Psoas muscle (tissue), 8 donors: Measurements from ENCODE around the gene ZBTB7C. TPM values are rescaled to one million over a fixed set of nuclear protein-coding genes. Genes with fewer than 3 reads are reported as not detected.

ENCODE experiments used
- ATAC-seq, 4 donors: fragments of 200-7000 bp; cut with Tn5 transposase; one replicate each; pipeline ENCODE4 v1.9.1; 2020; ENCODE audit warnings: moderate library complexity in 3 of 4, mild to moderate bottlenecking in 2 of 4
- DNase-seq, 2 donors: peaks; one replicate each; pipeline ENCODE4 v3.0.0-alpha.2; 2020
- H3K27ac ChIP-seq: fragments of 200-600 bp; one replicate; pipeline ENCODE4 v1.8.0; 2022
- H3K27me3 ChIP-seq, 3 donors: fragments of 200-600 bp in 1 of 3; one replicate each; pipeline versions ENCODE4 v1.6.1 to v1.8.0; 2013 to 2022; ENCODE audit warnings: low read length in 2 of 3, mild to moderate bottlenecking in 2 of 3, moderate library complexity in 1 of 3; ENCODE audit not compliant: insufficient read depth in 3 of 3
- H3K36me3 ChIP-seq, 2 donors: fragments of 200-600 bp in 1 of 2; one replicate each; pipeline versions ENCODE4 v1.6.1 to v1.8.0; 2013 to 2022; ENCODE audit warnings: low read depth in 1 of 2, mild to moderate bottlenecking in 1 of 2, moderate library complexity in 1 of 2; ENCODE audit not compliant: insufficient read depth in 1 of 2
- H3K4me1 ChIP-seq: fragments of 200-600 bp; one replicate; pipeline ENCODE4 v1.8.0; 2022
- H3K4me3 ChIP-seq: fragments of 200-600 bp; one replicate; pipeline ENCODE4 v1.8.0; 2022; ENCODE audit warnings: mild to moderate bottlenecking
- H3K9me3 ChIP-seq: fragments of 200-600 bp; one replicate; pipeline ENCODE4 v1.8.0; 2022
- CTCF ChIP-seq: fragments of 200-600 bp; IDR thresholded peaks from one replicate; pipeline ENCODE4 v1.8.0; 2022; ENCODE audit warnings: antibody characterized with exemption
- WGBS, 3 donors: extraction: QIAGEN DNeasy Blood & Tissue Kit; methylation state at CpG; one replicate each; pipeline versions ENCODE4 v1.1.6 to v1.1.7; 2013; 5-methylcytosine and 5-hydroxymethylcytosine counted together
- intact Hi-C, 2 donors: fragments of 100-400 bp; cut with DNase I; formaldehyde crosslinking; loops; one replicate each; pipeline versions ENCODE4 v1.11.0 to v1.14.2; 2022
- polyA plus RNA-seq, 3 donors: library from polyadenylated mRNA; stranded (reverse); fragments of 200-250 nt; gene quantifications; one replicate each; pipeline ENCODE4 v1.2.3, GENCODE V29; 2013
- total RNA-seq, 4 donors: library from RNA; stranded (reverse); fragmentation: NEBNext Ultra II Directional in 2 of 4; extraction: Animal tissue kit (Norgen Biotek cat#: 25700) in 2 of 4; gene quantifications; one replicate each; pipeline versions ENCODE4 v1.2.1 to v1.2.4, GENCODE V29; 2021 to 2023
- donor health status: healthy with polysubstance abuse.
- donor health status: DM: no; HTN: no; CAD: no; lungs with moderate emphysema.
- donor health status: Bipolar disorder and iron deficiency.
- donor health status: healthy.
- donor health status: DM: yes; HTN: yes; CAD: no.
- donor health status: DM: no; HTN: no; CAD: no.
- donor health status: DM: no; HTN: no; CAD: no.
- donor health status: DM: yes; HTN: yes; CAD: no.

ZBTB7C gene
- total and polyA plus RNA-seq, 7 donors, result 0.34 to 2.9 (median 0.78) TPM

GRCh38 chr18:48163738-48164115 lies 245.5 kb downstream of the ZBTB7C start:
- Histone ChIP-seq H3K4me1 (peaks cover 3% of the 10 kb centered on the region), H3K36me3 (no peaks in the 10 kb centered on the region), H3K4me3 (no peak overlapping the region), H3K27me3 (no peaks in the 10 kb centered on the region), H3K27ac (no peak overlapping the region), H3K9me3 (no peaks in the 10 kb centered on the region)
- intact Hi-C loops, result no loop called here
- ATAC-seq (no peak), DNase-seq (no peak)
- 57 to 80% (median 60%) methylated on average over 3 of the region's 3 CpGs for WGBS, 3 donors
- TF ChIP-seq CTCF, result no peak

GRCh38 chr18:48162956-48163737 lies 246.0 kb downstream of the ZBTB7C start:
- H3K27ac ChIP-seq, result no peak overlapping the region
- no peak for TF ChIP-seq CTCF
- intact Hi-C loops, result no loop called here

GRCh38 chr18:48161911-48162698 lies 247.1 kb downstream of the ZBTB7C start:
- Histone ChIP-seq H3K36me3 (no peaks in the 10 kb centered on the region), H3K9me3 (no peaks in the 10 kb centered on the region), H3K27me3 (no peaks in the 10 kb centered on the region), H3K27ac (peak overlapping the region; percentile 43), H3K4me1 (peaks cover 3% of the 10 kb centered on the region), H3K4me3 (peak overlapping the region; percentile 70)
- intact Hi-C loops, result no loop called here
- ATAC-seq (peak; percentile 34 to 76 (median 65)), DNase-seq (no peak)
- WGBS, 3 donors, result 5 to 11% (median 10%) methylated on average over 16 to 38 of the region's 38 CpGs
- no peak for TF ChIP-seq CTCF

More at GRCh38 chr18:48162956-48163737, 246.0 kb downstream of the ZBTB7C start:
- Histone ChIP-seq H3K27me3 (no peaks in the 10 kb centered on the region), H3K9me3 (no peaks in the 10 kb centered on the region), H3K4me3 (no peak overlapping the region), H3K4me1 (peaks cover 3% of the 10 kb centered on the region), H3K36me3 (no peaks in the 10 kb centered on the region)
- ATAC-seq, result no peak
- DNase-seq, result no peak
- 71 to 76% (median 74%) methylated on average over 5 of the region's 5 CpGs for WGBS, 3 donors

GRCh38 chr18:48161191-48161910 lies 247.8 kb downstream of the ZBTB7C start:
- Histone ChIP-seq H3K4me1 (peaks cover 3% of the 10 kb centered on the region), H3K36me3 (no peaks in the 10 kb centered on the region), H3K9me3 (no peaks in the 10 kb centered on the region), H3K27ac (peak overlapping the region; percentile 43), H3K4me3 (peak overlapping the region; percentile 70), H3K27me3 (no peaks in the 10 kb centered on the region)
- 2 to 3% (median 3%) methylated on average over 18 to 53 of the region's 53 CpGs for WGBS, 3 donors
- no peak for TF ChIP-seq CTCF
- peak; percentile 94 to 98 (median 94) for ATAC-seq
- intact Hi-C loops, result no loop called here
- peak; percentile 82 to 87 for DNase-seq
